ENCODE data around the gene LGALS7B. TPM values are rescaled to one million over a fixed set of nuclear protein-coding genes. Genes with fewer than 3 reads are reported as not detected.

LGALS7B gene
- total and polyA plus RNA-seq, 2 of the 8 experiments (the other 6 are each of a cell fraction or from before 2014, with no cell fraction given): 3.6 TPM; not detected in 1

GRCh38 chr19:38784224-38784623, 4.8 kb upstream of the LGALS7B start:
- CTCF ChIA-PET (ENCODE audit: partially characterized antibody): interaction anchor here (0.7 to 1.2 kb wide), 3 partner anchors 10 to 76 kb away, joined by 3 read pairs; no protein-coding TSS in a partner anchor
- no peak overlapping the region for H2AK5ac ChIP-seq (ENCODE audit: low read depth, low read length)
- TF ChIP-seq EZH2 (IDR thresholded peaks at IDR 0.05; ENCODE audit: low read depth, low read length, severe bottlenecking): no peak
- TF ChIP-seq GTF2F1 (IDR thresholded peaks at IDR 0.05; ENCODE audit: borderline replicate concordance, low read depth, low read length): no peak
- TF ChIP-seq EGR1 (IDR thresholded peaks at IDR 0.05; ENCODE audit: borderline replicate concordance, low read depth, low read length): no peak
- TF ChIP-seq CTBP2 (IDR thresholded peaks at IDR 0.05; ENCODE audit: borderline replicate concordance, insufficient read depth, insufficient read length, low read length): no peak
- no peak for TF ChIP-seq SP2 (IDR thresholded peaks at IDR 0.05; ENCODE audit: low read length)
- TF ChIP-seq KDM1A (IDR thresholded peaks at IDR 0.05; ENCODE audit: borderline replicate concordance, low read length): no peak
- TF ChIP-seq CHD1 (IDR thresholded peaks at IDR 0.05; ENCODE audit: low read depth, low read length): no peak
- TF ChIP-seq NANOG (IDR thresholded peaks at IDR 0.05; ENCODE audit: insufficient read depth, low read depth, low read length, poor library complexity, severe bottlenecking): no peak
- no peak for TF ChIP-seq SIRT6 (IDR thresholded peaks at IDR 0.05; ENCODE audit: low read length)

More at GRCh38 chr19:38784224-38784623, 4.8 kb upstream of the LGALS7B start:
- Histone ChIP-seq H3K9ac (replicated peaks in 1 of 4; ENCODE audit: extremely low read depth in 1 of 4, low read depth in 3 of 4, low read length in 3 of 4) (no peak overlapping the region), H2BK20ac (ENCODE audit: low read length) (no peak overlapping the region), H4K5ac (ENCODE audit: insufficient read length, low read depth, low read length) (no peak overlapping the region), H3K79me2 (ENCODE audit: control insufficient read depth in 1 of 2, insufficient read depth in 2 of 2, low read length in 2 of 2) (no peaks in the 10 kb centered on the region), H3K4me1 (replicated peaks in 1 of 4; ENCODE audit: control insufficient read depth in 3 of 4, insufficient read depth in 4 of 4, low read length in 3 of 4) (no peaks in the 10 kb centered on the region; a peak in 1 of 7 replicates), H4K91ac (replicated peaks; ENCODE audit: insufficient read length, low read length) (no peak overlapping the region), H2BK120ac (replicated peaks; ENCODE audit: low read depth, low read length) (no peak overlapping the region), H2BK15ac (ENCODE audit: low read length) (no peak overlapping the region), H3K23ac (ENCODE audit: insufficient read length) (no peak overlapping the region), H2BK5ac (ENCODE audit: low read depth, low read length) (no peak overlapping the region), H3K18ac (ENCODE audit: extremely low read depth, low read length) (no peak overlapping the region), H3K4me3 (ENCODE audit: extremely low read depth in 1 of 4, insufficient read depth in 2 of 4, low read depth in 3 of 4, low read length in 4 of 4) (no peak overlapping the region), H3K56ac (replicated peaks; ENCODE audit: insufficient read length, low read depth, low read length) (no peak overlapping the region), H4K8ac (ENCODE audit: extremely low read depth, insufficient read depth, low read length) (no peak overlapping the region), H3K4me2 (ENCODE audit: insufficient read depth in 1 of 2, low read depth in 2 of 2, low read length in 2 of 2) (no peak overlapping the region), H2BK12ac (ENCODE audit: low read depth, low read length) (no peak overlapping the region), H3K4ac (replicated peaks; ENCODE audit: insufficient read length, low read depth, low read length) (no peak overlapping the region), H3K23me2 (ENCODE audit: low read depth, low read length) (no peaks in the 10 kb centered on the region), H4K20me1 (replicated peaks in 1 of 2; ENCODE audit: control insufficient read depth in 1 of 2, insufficient read depth in 2 of 2, low read length in 2 of 2) (no peaks in the 10 kb centered on the region), H2AFZ (ENCODE audit: low read length) (no peak overlapping the region), H3K27ac (ENCODE audit: low read depth, low read length) (no peak overlapping the region), H3K27me3 (replicated peaks in 1 of 4; ENCODE audit: control insufficient read depth in 3 of 4, extremely low read depth in 1 of 4, insufficient read depth in 3 of 4, low read length in 3 of 4) (no peaks in the 10 kb centered on the region), H3K9me3 (ENCODE audit: insufficient read depth in 2 of 2, low read depth in 1 of 2, low read length in 1 of 2) (no peaks in the 10 kb centered on the region), H3K79me1 (ENCODE audit: low read depth, low read length) (no peaks in the 10 kb centered on the region), H3K14ac (ENCODE audit: insufficient read length) (no peak overlapping the region), H3K36me3 (ENCODE audit: control insufficient read depth in 2 of 4, insufficient read depth in 4 of 4, low read length in 3 of 4) (no peaks in the 10 kb centered on the region)
- WGBS, 2 experiments (ENCODE audit: extremely low coverage in 1 of 2, insufficient coverage in 1 of 2, insufficient read length in 1 of 2, insufficient replicate concordance in 2 of 2, low coverage in 1 of 2, low lambda C conversion rate in 2 of 2, missing lambda C conversion rate in 1 of 2): 100% methylated on average over 3 of the region's 3 CpGs; no CpG with 5 or more reads in 1 of the 2 experiments
- POLR2A ChIA-PET (ENCODE audit: partially characterized antibody): no interaction called here
- no peak for DNase-seq (ENCODE audit: low read depth in 1 of 2, low spot score in 2 of 2)
- no peak for FAIRE-seq
